Ishikawa (cell line): ENCODE measurements around the gene LHX5.

Experiments
- CREB1 ChIP-seq: IDR thresholded peaks from 2 replicates; pipeline ENCODE4 v1.6.1; 2012; ENCODE audit warnings: low read depth
- EGR1 ChIP-seq: IDR thresholded peaks from 2 replicates; pipeline ENCODE4 v1.6.1; 2012
- EP300 ChIP-seq: IDR thresholded peaks from 2 replicates; pipeline ENCODE4 v1.6.1; 2012; ENCODE audit warnings: borderline replicate concordance
- FOXM1 ChIP-seq: IDR thresholded peaks from 2 replicates; pipeline ENCODE4 v1.6.1; 2012; ENCODE audit warnings: low read depth, borderline replicate concordance
- MAX ChIP-seq: IDR thresholded peaks from 2 replicates; pipeline ENCODE4 v1.6.1; 2012
- RAD21 ChIP-seq: IDR thresholded peaks from 2 replicates; pipeline ENCODE4 v1.6.1; 2012; ENCODE audit warnings: low read depth
- TAF1 ChIP-seq: IDR thresholded peaks from 2 replicates; pipeline ENCODE4 v1.6.1; 2012; ENCODE audit warnings: low read depth, mild to moderate bottlenecking
- TCF12 ChIP-seq: IDR thresholded peaks from 2 replicates; pipeline ENCODE4 v1.6.1; 2012; ENCODE audit warnings: low read depth
- TEAD4 ChIP-seq: IDR thresholded peaks from 2 replicates; pipeline ENCODE4 v1.6.1; 2012
- YY1 ChIP-seq: IDR thresholded peaks from 2 replicates; pipeline ENCODE4 v1.6.1; 2012; ENCODE audit warnings: low read depth
- TF ChIP-seq, protein P1 (sequence below): IDR thresholded peaks from 2 replicates; pipeline ENCODE4 v1.6.1; 2012; ENCODE audit warnings: low read depth, mild to moderate bottlenecking

DNA sequence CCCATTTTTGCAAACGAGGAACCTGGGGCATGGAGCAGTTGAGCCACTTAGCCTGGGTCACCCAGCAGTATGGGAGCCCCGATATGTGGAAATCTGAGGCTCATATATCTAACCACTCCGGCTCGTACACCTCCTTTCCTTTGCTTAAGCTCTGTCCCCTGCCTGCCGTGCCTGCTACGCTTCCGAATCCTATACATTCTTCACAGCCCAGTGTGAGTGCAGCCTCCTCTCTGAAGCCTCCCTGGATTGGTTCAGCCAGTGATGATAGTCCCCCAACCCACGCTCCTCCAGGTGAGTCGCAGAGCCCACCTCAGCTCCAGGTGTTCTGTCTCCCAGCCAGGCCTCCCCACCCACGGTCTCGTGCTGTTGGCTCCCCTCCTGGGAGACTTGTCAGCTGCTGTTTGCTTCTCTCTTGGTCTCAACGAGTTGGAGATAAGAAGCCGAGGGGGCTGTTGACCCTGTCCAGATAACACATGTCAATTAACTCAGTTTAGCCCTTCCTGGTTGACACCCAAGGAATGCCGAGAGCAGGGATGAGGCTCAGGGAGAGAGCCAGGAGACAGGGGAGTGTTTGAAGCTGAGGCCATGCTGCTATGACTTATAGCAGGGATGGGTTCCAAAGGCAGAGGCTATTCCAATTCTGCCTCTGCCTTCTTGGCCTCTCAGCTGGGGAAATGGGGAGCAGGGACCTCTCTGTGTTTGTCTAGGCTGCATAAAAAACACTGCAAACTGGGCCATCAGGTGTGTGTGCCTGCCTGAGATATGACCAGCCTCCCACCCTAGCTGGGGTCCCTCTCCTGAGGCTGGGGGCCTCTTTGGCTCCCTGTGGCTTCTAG is 30.5 kb downstream of the LHX5 start:
- TF ChIP-seq TCF12 (no peak), MAX (no peak), CREB1 (no peak), YY1 (no peak), TAF1 (no peak), RAD21 (no peak), EGR1 (no peak), TEAD4 (no peak), FOXM1 (no peak), EP300 (no peak)
- TF ChIP-seq, protein P1, sequence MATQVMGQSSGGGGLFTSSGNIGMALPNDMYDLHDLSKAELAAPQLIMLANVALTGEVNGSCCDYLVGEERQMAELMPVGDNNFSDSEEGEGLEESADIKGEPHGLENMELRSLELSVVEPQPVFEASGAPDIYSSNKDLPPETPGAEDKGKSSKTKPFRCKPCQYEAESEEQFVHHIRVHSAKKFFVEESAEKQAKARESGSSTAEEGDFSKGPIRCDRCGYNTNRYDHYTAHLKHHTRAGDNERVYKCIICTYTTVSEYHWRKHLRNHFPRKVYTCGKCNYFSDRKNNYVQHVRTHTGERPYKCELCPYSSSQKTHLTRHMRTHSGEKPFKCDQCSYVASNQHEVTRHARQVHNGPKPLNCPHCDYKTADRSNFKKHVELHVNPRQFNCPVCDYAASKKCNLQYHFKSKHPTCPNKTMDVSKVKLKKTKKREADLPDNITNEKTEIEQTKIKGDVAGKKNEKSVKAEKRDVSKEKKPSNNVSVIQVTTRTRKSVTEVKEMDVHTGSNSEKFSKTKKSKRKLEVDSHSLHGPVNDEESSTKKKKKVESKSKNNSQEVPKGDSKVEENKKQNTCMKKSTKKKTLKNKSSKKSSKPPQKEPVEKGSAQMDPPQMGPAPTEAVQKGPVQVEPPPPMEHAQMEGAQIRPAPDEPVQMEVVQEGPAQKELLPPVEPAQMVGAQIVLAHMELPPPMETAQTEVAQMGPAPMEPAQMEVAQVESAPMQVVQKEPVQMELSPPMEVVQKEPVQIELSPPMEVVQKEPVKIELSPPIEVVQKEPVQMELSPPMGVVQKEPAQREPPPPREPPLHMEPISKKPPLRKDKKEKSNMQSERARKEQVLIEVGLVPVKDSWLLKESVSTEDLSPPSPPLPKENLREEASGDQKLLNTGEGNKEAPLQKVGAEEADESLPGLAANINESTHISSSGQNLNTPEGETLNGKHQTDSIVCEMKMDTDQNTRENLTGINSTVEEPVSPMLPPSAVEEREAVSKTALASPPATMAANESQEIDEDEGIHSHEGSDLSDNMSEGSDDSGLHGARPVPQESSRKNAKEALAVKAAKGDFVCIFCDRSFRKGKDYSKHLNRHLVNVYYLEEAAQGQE, result no peak
